HG03025 (cell line): ENCODE measurements around the gene PDHX.
"Not testable (repeated sequence)": the region's sequence is repeated elsewhere in the genome, so short reads cannot be mapped to it uniquely, and the experiment has no call there.

ENCODE experiments used
- ATAC-seq: cut with Tn5 transposase; IDR thresholded peaks from one replicate; pipeline ENCODE4 v1.9.1; 2021; ENCODE audit warnings: mild to moderate bottlenecking, moderate library complexity; ENCODE audit not compliant: unreplicated experiment, low FRiP score

The PDHX gene

GRCh38 chr11:34916015-34916842 lies at the start of gene PDHX, which contains the start of gene APIP:
Gene PDHX (plus strand): TSS chr11:34916618. CDS start chr11:34916656, 38 bp downstream.
Gene APIP (minus strand): TSS chr11:34916379. CDS start chr11:34916284, 95 bp downstream.
- peak; percentile 87 for ATAC-seq

- no peak for ATAC-seq
Measured at GRCh38 chr11:34869425-34869824, 47.0 kb upstream of the PDHX start.

GRCh38 chr11:34870548-34871196 lies 45.7 kb upstream of the PDHX start:
- ATAC-seq, result no peak

- ATAC-seq, result no peak
Measured at GRCh38 chr11:34874202-34874601, 42.2 kb upstream of the PDHX start.

GRCh38 chr11:34877375-34877975 lies 38.9 kb upstream of the PDHX start:
- ATAC-seq, result no peak

- ATAC-seq, result no peak
Measured at GRCh38 chr11:34881900-34882299, 34.5 kb upstream of the PDHX start.

- no peak for ATAC-seq
Measured at GRCh38 chr11:34886609-34887008, 29.8 kb upstream of the PDHX start.

- no peak for ATAC-seq
Measured at GRCh38 chr11:34887260-34887659, 29.2 kb upstream of the PDHX start.

GRCh38 chr11:34890089-34890488 lies 26.3 kb upstream of the PDHX start:
- ATAC-seq, result no peak

GRCh38 chr11:34890812-34891211 lies 25.6 kb upstream of the PDHX start:
- ATAC-seq, result no peak

- ATAC-seq, result no peak
Measured at GRCh38 chr11:34891611-34892010, 24.8 kb upstream of the PDHX start.

GRCh38 chr11:34893416-34893815 lies 23.0 kb upstream of the PDHX start:
- ATAC-seq, result no peak

- not testable (repeated sequence) for ATAC-seq
Measured at GRCh38 chr11:34896191-34896590, 20.2 kb upstream of the PDHX start.

- no peak for ATAC-seq
Measured at GRCh38 chr11:34897171-34897870, 19.1 kb upstream of the PDHX start.

- no peak for ATAC-seq
Measured at GRCh38 chr11:34898474-34898873, 17.9 kb upstream of the PDHX start.

GRCh38 chr11:34899633-34900016 lies 16.8 kb upstream of the PDHX start:
- no peak for ATAC-seq

GRCh38 chr11:34904421-34904955 lies 11.9 kb upstream of the PDHX start:
- ATAC-seq, result no peak

GRCh38 chr11:34905666-34906065 lies 10.8 kb upstream of the PDHX start:
- ATAC-seq, result no peak

GRCh38 chr11:34907934-34908593 lies 8.4 kb upstream of the PDHX start:
- no peak for ATAC-seq

- no peak for ATAC-seq
Measured at GRCh38 chr11:34909415-34909814, 7.0 kb upstream of the PDHX start.
